Esophagus squamous epithelium (tissue), 5 donors: Measurements from ENCODE around the gene IL1R2. TPM values are rescaled to one million over a fixed set of nuclear protein-coding genes. Genes with fewer than 3 reads are reported as not detected.

Experiments used
- DNase-seq: peaks from one replicate; lab custom pipeline; 2025; lab: John Stamatoyannopoulos, UW
- H3K27ac ChIP-seq, 4 donors: fragments of 200-600 bp; sonication (generic); one replicate each; pipeline ENCODE4 v1.5.1; 2016 to 2019; ENCODE audit warnings: mild to moderate bottlenecking in 1 of 4
- H3K27me3 ChIP-seq, 4 donors: fragments of 200-600 bp; sonication (generic); 1 replicate in 3 of 4; 2 replicates in 1 of 4; pipeline versions ENCODE4 v1.5.1 to v1.6.0; 2017 to 2021; ENCODE audit warnings: antibody characterized with exemption in 1 of 4
- H3K36me3 ChIP-seq, 3 donors: fragments of 200-600 bp; sonication (generic); one replicate each; pipeline ENCODE4 v1.5.1; 2016 to 2019
- H3K4me1 ChIP-seq, 3 donors: fragments of 200-600 bp; sonication (generic); one replicate each; pipeline ENCODE4 v1.5.1; 2017 to 2019
- H3K4me3 ChIP-seq, 4 donors: fragments of 200-600 bp; sonication (generic); 1 replicate in 3 of 4; 2 replicates in 1 of 4; pipeline ENCODE4 v1.5.1; 2016 to 2019; ENCODE audit warnings: mild to moderate bottlenecking in 2 of 4, moderate library complexity in 1 of 4
- H3K9me3 ChIP-seq, 3 donors: fragments of 200-600 bp; sonication (generic); one replicate each; pipeline ENCODE4 v1.5.1; 2016 to 2019
- CTCF ChIP-seq, 6 experiments: fragments of 450-650 bp in 4 of 6; fragments of 200-600 bp in 2 of 6; sonication (generic) in 2 of 6; IDR thresholded peaks; one replicate each; pipeline ENCODE4 v1.5.1; 2016 to 2019; ENCODE audit warnings: antibody characterized with exemption in 6 of 6, mild to moderate bottlenecking in 4 of 6, moderate library complexity in 4 of 6
- POLR2A ChIP-seq, 4 donors: fragments of 450-650 bp; IDR thresholded peaks; one replicate each; pipeline ENCODE4 v1.6.1; 2017; ENCODE audit warnings: antibody characterized with exemption in 4 of 4, mild to moderate bottlenecking in 4 of 4, moderate library complexity in 3 of 4
- WGBS, 2 donors: methylation state at CpG; one replicate each; pipeline ENCODE4 v1.1.5; 2018; 5-methylcytosine and 5-hydroxymethylcytosine counted together
- intact Hi-C: fragments of 100-400 bp; cut with DNase I; formaldehyde crosslinking; loops from one replicate; pipeline ENCODE4 v1.15.0; 2022
- total RNA-seq, 4 donors: library from RNA; depleted of rRNA; stranded (reverse); fragments of >200 nt; gene quantifications; one replicate each; pipeline ENCODE4 v1.1.0, GENCODE V29; 2016
- donor health status: DM: yes; HTN: yes; CAD: no.

IL1R2 gene
- total RNA-seq, 4 donors from 2014 or later = 24.1 to 182 (median 78.0) TPM

- H3K27ac ChIP-seq = peak overlapping the region; percentile 16 to 66 (median 22)
- intact Hi-C loops = no loop called here
These were observed 39.2 kb downstream of the IL1R2 start for GRCh38 chr2:102030855-102031527.

GRCh38 chr2:102032368-102033030, 40.7 kb downstream of the IL1R2 start:
- H3K36me3 ChIP-seq = no peaks in the 10 kb centered on the region
- 46 to 52% methylated on average over 2 of the region's 2 CpGs for whole genome bisulfite sequencing, 2 donors
- no peak for DNase-seq
- H3K4me3 ChIP-seq = no peak overlapping the region
- intact Hi-C loops = no loop called here
- H3K27me3 ChIP-seq = no peaks in the 10 kb centered on the region
- H3K9me3 ChIP-seq = no peaks in the 10 kb centered on the region
- H3K4me1 ChIP-seq = peaks cover 17 to 67% (median 37%) of the 10 kb centered on the region in 3 donors
- H3K27ac ChIP-seq = peak overlapping the region; percentile 41 to 82 (median 57)
- no peak for TF ChIP-seq POLR2A (IDR thresholded peaks at IDR 0.05)
- TF ChIP-seq CTCF (IDR thresholded peaks at IDR 0.05) = no peak

More at GRCh38 chr2:102030855-102031527, 39.2 kb downstream of the IL1R2 start:
- Histone ChIP-seq H3K36me3 (no peaks in the 10 kb centered on the region), H3K9me3 (no peaks in the 10 kb centered on the region), H3K27me3 (no peaks in the 10 kb centered on the region), H3K4me1 (peaks cover 17 to 68% (median 42%) of the 10 kb centered on the region in 3 donors), H3K4me3 (no peak overlapping the region)
- WGBS, 2 donors = 74 to 81% methylated on average over 15 of the region's 15 CpGs
- TF ChIP-seq CTCF (IDR thresholded peaks at IDR 0.05) = no peak
- no peak for TF ChIP-seq POLR2A (IDR thresholded peaks at IDR 0.05)
- no peak for DNase-seq

- Histone ChIP-seq H3K27ac (peak overlapping the region; percentile 41 to 82 (median 57)), H3K4me1 (peaks cover 17 to 67% (median 30%) of the 10 kb centered on the region in 3 donors), H3K9me3 (no peaks in the 10 kb centered on the region), H3K27me3 (no peaks in the 10 kb centered on the region), H3K4me3 (peak overlapping the region in 1 of 4 donors; percentile 28), H3K36me3 (no peaks in the 10 kb centered on the region)
- WGBS, 2 donors = 46 to 61% methylated on average over 7 to 9 of the region's 10 CpGs
- DNase-seq = no peak
- intact Hi-C loops = no loop called here
- TF ChIP-seq CTCF (IDR thresholded peaks at IDR 0.05) (no peak), POLR2A (IDR thresholded peaks at IDR 0.05) (no peak)
These were observed 41.4 kb downstream of the IL1R2 start for GRCh38 chr2:102033031-102033749.

- Histone ChIP-seq H3K4me1 (peaks cover 17 to 59% (median 25%) of the 10 kb centered on the region in 3 donors), H3K4me3 (peak overlapping the region in 1 of 4 donors; percentile 28), H3K9me3 (no peaks in the 10 kb centered on the region), H3K36me3 (no peaks in the 10 kb centered on the region), H3K27me3 (no peaks in the 10 kb centered on the region), H3K27ac (peak overlapping the region; percentile 41 to 82 (median 57))
- 55% methylated on average over 9 of the region's 9 CpGs for WGBS, 2 donors
- intact Hi-C loops = no loop called here
- no peak for TF ChIP-seq POLR2A (IDR thresholded peaks at IDR 0.05)
- no peak for TF ChIP-seq CTCF (IDR thresholded peaks at IDR 0.05)
- no peak for DNase-seq
These were observed 42.3 kb downstream of the IL1R2 start for GRCh38 chr2:102033750-102034682.
